Muscle layer of colon (tissue), 2 donors: ENCODE results near the gene EIF4EBP3.

Experiments
- H3K27ac ChIP-seq: one replicate; pipeline ENCODE4 v1.7.0; 2013; ENCODE audit warnings: low read depth, mild to moderate bottlenecking, low read length, moderate library complexity
- H3K27me3 ChIP-seq, 2 donors: one replicate each; pipeline ENCODE4 v1.7.0; 2013; ENCODE audit warnings: low read length in 2 of 2, mild to moderate bottlenecking in 2 of 2; ENCODE audit not compliant: insufficient read depth in 2 of 2, control insufficient read depth in 1 of 2
- H3K36me3 ChIP-seq: one replicate; pipeline ENCODE4 v1.7.0; 2013; ENCODE audit warnings: mild to moderate bottlenecking, low read length; ENCODE audit not compliant: insufficient read depth
- H3K4me1 ChIP-seq: one replicate; pipeline ENCODE4 v1.7.0; 2013; ENCODE audit warnings: mild to moderate bottlenecking, low read length; ENCODE audit not compliant: insufficient read depth
- H3K4me3 ChIP-seq, 2 donors: one replicate each; pipeline ENCODE4 v1.7.0; 2013; ENCODE audit warnings: low read length in 2 of 2, low read depth in 1 of 2, mild to moderate bottlenecking in 1 of 2, moderate library complexity in 1 of 2
- H3K9ac ChIP-seq: one replicate; pipeline ENCODE4 v1.7.0; 2013; ENCODE audit warnings: low read length
- H3K9me3 ChIP-seq: one replicate; pipeline ENCODE4 v1.7.0; 2013; ENCODE audit warnings: mild to moderate bottlenecking, low read length
- donor health status: abdominal sarcoma.
- donor health status: Adenocarcinoma of cecum.

Gene EIF4EBP3

GRCh38 chr5:140547508-140548299 lies at the start of gene EIF4EBP3:
TSS of gene EIF4EBP3 (plus strand) at chr5:140547662. CDS start at chr5:140547738, 76 bp downstream.
- Histone ChIP-seq H3K27ac (peak within 1 kb of the TSS; percentile 92), H3K36me3 (peaks cover 35% of the 10 kb centered on the region), H3K4me1 (peaks cover 45% of the 10 kb centered on the region), H3K4me3 (peak within 1 kb of the TSS; percentile 12 to 57), H3K9ac (peak within 1 kb of the TSS; percentile 35), H3K27me3 (no peaks in the 10 kb centered on the region), H3K9me3 (no peaks in the 10 kb centered on the region)

- Histone ChIP-seq H3K27me3 (no peaks in the 10 kb centered on the region), H3K9ac (no peak overlapping the region), H3K4me1 (no peaks in the 10 kb centered on the region), H3K4me3 (no peak overlapping the region), H3K9me3 (no peaks in the 10 kb centered on the region), H3K27ac (no peak overlapping the region), H3K36me3 (peaks cover 9% of the 10 kb centered on the region)
These were observed 49.6 kb upstream of the EIF4EBP3 start for GRCh38 chr5:140497897-140498296.

- H3K27me3 ChIP-seq = no peaks in the 10 kb centered on the region
- no peak overlapping the region for H3K4me3 ChIP-seq
- no peaks in the 10 kb centered on the region for H3K4me1 ChIP-seq
- no peak overlapping the region for H3K9ac ChIP-seq
- H3K27ac ChIP-seq = no peak overlapping the region
- H3K9me3 ChIP-seq = no peaks in the 10 kb centered on the region
- peaks cover 9% of the 10 kb centered on the region for H3K36me3 ChIP-seq
These were observed 48.9 kb upstream of the EIF4EBP3 start for GRCh38 chr5:140498591-140498990.

- Histone ChIP-seq H3K4me3 (no peak overlapping the region), H3K27me3 (no peaks in the 10 kb centered on the region), H3K36me3 (peaks cover 30% of the 10 kb centered on the region), H3K27ac (no peak overlapping the region), H3K9ac (no peak overlapping the region), H3K9me3 (no peaks in the 10 kb centered on the region), H3K4me1 (no peaks in the 10 kb centered on the region)
These were observed 44.6 kb upstream of the EIF4EBP3 start for GRCh38 chr5:140502834-140503233.

- no peak overlapping the region for H3K27ac ChIP-seq
These were observed 37.6 kb upstream of the EIF4EBP3 start for GRCh38 chr5:140509898-140510297.

GRCh38 chr5:140513124-140513523 lies 34.3 kb upstream of the EIF4EBP3 start:
- Histone ChIP-seq H3K9me3 (no peaks in the 10 kb centered on the region), H3K27me3 (no peaks in the 10 kb centered on the region), H3K27ac (no peak overlapping the region), H3K36me3 (peaks cover 55% of the 10 kb centered on the region), H3K4me1 (no peaks in the 10 kb centered on the region), H3K9ac (no peak overlapping the region), H3K4me3 (no peak overlapping the region)

More at GRCh38 chr5:140509898-140510297, 37.6 kb upstream of the EIF4EBP3 start:
- Histone ChIP-seq H3K4me3 (no peak overlapping the region), H3K9ac (no peak overlapping the region), H3K9me3 (no peaks in the 10 kb centered on the region), H3K27me3 (no peaks in the 10 kb centered on the region), H3K36me3 (peaks cover 80% of the 10 kb centered on the region), H3K4me1 (no peaks in the 10 kb centered on the region)

- no peaks in the 10 kb centered on the region for H3K27me3 ChIP-seq
- H3K36me3 ChIP-seq = peaks cover 37% of the 10 kb centered on the region
- no peak overlapping the region for H3K9ac ChIP-seq
- H3K4me1 ChIP-seq = no peaks in the 10 kb centered on the region
- no peak overlapping the region for H3K4me3 ChIP-seq
- no peak overlapping the region for H3K27ac ChIP-seq
- no peaks in the 10 kb centered on the region for H3K9me3 ChIP-seq
These were observed 23.5 kb upstream of the EIF4EBP3 start for GRCh38 chr5:140524003-140524402.

GRCh38 chr5:140540227-140540626 lies 7.2 kb upstream of the EIF4EBP3 start:
- Histone ChIP-seq H3K36me3 (peaks cover 51% of the 10 kb centered on the region), H3K4me3 (no peak overlapping the region), H3K27ac (no peak overlapping the region), H3K9ac (no peak overlapping the region), H3K4me1 (no peaks in the 10 kb centered on the region), H3K27me3 (no peaks in the 10 kb centered on the region), H3K9me3 (no peaks in the 10 kb centered on the region)

GRCh38 chr5:140542972-140543371 lies 4.5 kb upstream of the EIF4EBP3 start:
- peaks cover 14% of the 10 kb centered on the region for H3K4me1 ChIP-seq
- no peaks in the 10 kb centered on the region for H3K9me3 ChIP-seq
- peaks cover 43% of the 10 kb centered on the region for H3K36me3 ChIP-seq
- H3K27ac ChIP-seq = no peak overlapping the region
- no peak overlapping the region for H3K4me3 ChIP-seq
- H3K27me3 ChIP-seq = no peaks in the 10 kb centered on the region
- no peak overlapping the region for H3K9ac ChIP-seq

- Histone ChIP-seq H3K27ac (no peak overlapping the region), H3K27me3 (no peaks in the 10 kb centered on the region), H3K9me3 (no peaks in the 10 kb centered on the region), H3K4me1 (peaks cover 34% of the 10 kb centered on the region), H3K4me3 (no peak overlapping the region), H3K36me3 (peaks cover 29% of the 10 kb centered on the region), H3K9ac (no peak overlapping the region)
These were observed 2.5 kb upstream of the EIF4EBP3 start for GRCh38 chr5:140544986-140545385.

GRCh38 chr5:140545606-140546005 lies 1.9 kb upstream of the EIF4EBP3 start:
- H3K27ac ChIP-seq = no peak overlapping the region
- H3K9me3 ChIP-seq = no peaks in the 10 kb centered on the region
- H3K9ac ChIP-seq = no peak overlapping the region
- H3K4me3 ChIP-seq = no peak overlapping the region
- H3K27me3 ChIP-seq = no peaks in the 10 kb centered on the region
- H3K4me1 ChIP-seq = peaks cover 40% of the 10 kb centered on the region
- H3K36me3 ChIP-seq = peaks cover 29% of the 10 kb centered on the region
